Neural progenitor cell (in vitro differentiated cells): ENCODE results near the gene VPS8.

Experiments used
- CTCF ChIP-seq: fragments of 200-600 bp; sonication (generic); IDR thresholded peaks from 2 replicates; pipeline ENCODE4 v1.5.1; 2017; ENCODE audit warnings: antibody characterized with exemption, mild to moderate bottlenecking
- EZH2 ChIP-seq: fragments of 200-600 bp; sonication (generic); IDR thresholded peaks from 2 replicates; pipeline ENCODE4 v1.6.1; 2017; ENCODE audit warnings: antibody characterized with exemption, mild to moderate bottlenecking, moderate library complexity
- EZH2phosphoT487 ChIP-seq: fragments of 200-600 bp; sonication (generic); IDR thresholded peaks from 2 replicates; pipeline ENCODE4 v1.6.1; 2017; ENCODE audit warnings: antibody characterized with exemption

GRCh38 chr3:184832044-184832443 lies 20.1 kb downstream of the VPS8 start:
- TF ChIP-seq CTCF (no peak), EZH2 (no peak), EZH2phosphoT487 (no peak)
